Trophoblast cell (in vitro differentiated cells and primary cell): Measurements from ENCODE around the gene NDFIP1.

Source experiments
- DNase-seq, 2 donors: peaks; one replicate each; pipeline ENCODE4 v3.0.0-alpha.2; 2016
- H2AFZ ChIP-seq: 2 replicates; pipeline ENCODE4 v1.6.1; 2013; ENCODE audit warnings: low read length, moderate library complexity, mild to moderate bottlenecking; ENCODE audit not compliant: insufficient read depth, poor library complexity
- H2AK5ac ChIP-seq: 2 replicates; pipeline ENCODE4 v1.6.1; 2013; ENCODE audit warnings: mild to moderate bottlenecking, low read length
- H2BK120ac ChIP-seq: 2 replicates; pipeline ENCODE4 v1.6.1; 2013; ENCODE audit warnings: low read length, mild to moderate bottlenecking, moderate library complexity; ENCODE audit not compliant: insufficient read depth, poor library complexity
- H2BK12ac ChIP-seq: 2 replicates; pipeline ENCODE4 v1.6.1; 2013; ENCODE audit warnings: mild to moderate bottlenecking, low read length, moderate library complexity
- H2BK5ac ChIP-seq: 2 replicates; pipeline ENCODE4 v1.6.1; 2013; ENCODE audit warnings: low read length, low read depth, moderate library complexity, mild to moderate bottlenecking; ENCODE audit not compliant: poor library complexity
- H3K14ac ChIP-seq: 2 replicates; pipeline ENCODE4 v1.6.1; 2013; ENCODE audit warnings: mild to moderate bottlenecking, low read length
- H3K18ac ChIP-seq: 2 replicates; pipeline ENCODE4 v1.6.1; 2013; ENCODE audit warnings: mild to moderate bottlenecking, low read length
- H3K23ac ChIP-seq: 2 replicates; pipeline ENCODE4 v1.6.1; 2013; ENCODE audit warnings: low read length
- H3K27ac ChIP-seq: 2 replicates; pipeline ENCODE4 v1.5.1; 2013; ENCODE audit warnings: low read depth, mild to moderate bottlenecking, inconsistent platforms, low read length, moderate library complexity
- H3K27me3 ChIP-seq: 2 replicates; pipeline ENCODE4 v1.6.1; 2013; ENCODE audit warnings: inconsistent platforms, mild to moderate bottlenecking, low read length, moderate library complexity; ENCODE audit not compliant: insufficient read depth
- H3K36me3 ChIP-seq, 2 experiments: 1 replicate in 1 of 2; 2 replicates in 1 of 2; pipeline ENCODE4 v1.6.1; 2013; ENCODE audit warnings: low read length in 2 of 2, mild to moderate bottlenecking in 2 of 2, moderate library complexity in 1 of 2; ENCODE audit not compliant: insufficient read depth in 2 of 2, control insufficient read depth in 1 of 2
- H3K4ac ChIP-seq: 2 replicates; pipeline ENCODE4 v1.6.1; 2013; ENCODE audit warnings: low read depth, mild to moderate bottlenecking, low read length, moderate library complexity
- H3K4me1 ChIP-seq, 2 experiments: 1 replicate in 1 of 2; 2 replicates in 1 of 2; pipeline ENCODE4 v1.6.1; 2013; ENCODE audit warnings: low read length in 2 of 2, mild to moderate bottlenecking in 2 of 2, moderate library complexity in 1 of 2; ENCODE audit not compliant: insufficient read depth in 2 of 2, control insufficient read depth in 1 of 2
- H3K4me2 ChIP-seq: 2 replicates; pipeline ENCODE4 v1.6.1; 2013; ENCODE audit warnings: inconsistent platforms, mild to moderate bottlenecking, low read length, moderate library complexity
- H3K4me3 ChIP-seq: 2 replicates; pipeline ENCODE4 v1.5.1; 2013; ENCODE audit warnings: mild to moderate bottlenecking, low read depth, low read length, inconsistent platforms
- H3K79me1 ChIP-seq: one replicate; pipeline ENCODE4 v1.6.1; 2013; ENCODE audit warnings: low read length
- H3K79me2 ChIP-seq: 2 replicates; pipeline ENCODE4 v1.6.1; 2013; ENCODE audit warnings: low read length, mild to moderate bottlenecking; ENCODE audit not compliant: control insufficient read depth, insufficient read depth, poor library complexity
- H3K9ac ChIP-seq: 2 replicates; pipeline ENCODE4 v1.6.1; 2013; ENCODE audit warnings: mild to moderate bottlenecking, low read length
- H3K9me3 ChIP-seq: 2 replicates; pipeline ENCODE4 v1.6.1; 2013; ENCODE audit warnings: low read depth, mild to moderate bottlenecking, control low read depth, inconsistent platforms, low read length; ENCODE audit not compliant: insufficient read depth
- H4K12ac ChIP-seq: 2 replicates; pipeline ENCODE4 v1.6.1; 2013; ENCODE audit warnings: low read depth, mild to moderate bottlenecking, low read length, moderate library complexity
- H4K8ac ChIP-seq: 2 replicates; pipeline ENCODE4 v1.6.1; 2013; ENCODE audit warnings: low read depth, mild to moderate bottlenecking, low read length, moderate library complexity
- H4K91ac ChIP-seq: one replicate; pipeline ENCODE4 v1.6.1; 2013; ENCODE audit warnings: low read depth, mild to moderate bottlenecking, low read length, moderate library complexity
- WGBS: extraction: QIAGEN DNeasy Blood & Tissue Kit; methylation state at CpG from one replicate; pipeline ENCODE4 v1.1.7; 2013; ENCODE audit warnings: missing lambda C conversion rate; ENCODE audit not compliant: insufficient read length, insufficient coverage; ENCODE audit errors: extremely low coverage; 5-methylcytosine and 5-hydroxymethylcytosine counted together

NDFIP1 gene

DNA sequence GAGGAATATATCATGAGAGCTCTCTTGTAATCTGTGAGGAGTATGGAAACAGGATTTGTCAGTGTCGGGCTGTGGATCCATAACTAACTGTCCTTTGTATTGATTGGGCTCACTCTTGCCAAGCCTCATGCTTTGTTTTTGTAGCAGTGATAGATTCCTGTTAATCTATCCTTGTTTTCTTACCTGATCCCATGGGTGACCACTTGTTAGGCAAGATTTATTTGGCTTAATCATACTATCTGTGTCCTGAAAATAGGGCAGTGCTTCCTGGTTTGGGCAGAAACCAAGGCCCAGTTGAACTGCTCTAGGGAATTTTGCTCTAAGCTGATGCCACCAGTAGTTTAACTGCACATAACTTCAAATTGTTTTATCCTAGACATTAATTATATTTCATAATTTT lies 6.1 kb downstream of the NDFIP1 start:
- no peak overlapping the region for H2BK5ac ChIP-seq
- no peak overlapping the region for H3K18ac ChIP-seq
- H3K4me1 ChIP-seq: peaks cover 0 to 2% of the 10 kb centered on the region in 2 experiments
- H3K14ac ChIP-seq: no peak overlapping the region
- H3K23ac ChIP-seq: no peak overlapping the region
- H3K4me3 ChIP-seq: no peak overlapping the region
- H4K91ac ChIP-seq: no peak overlapping the region
- no peak for DNase-seq
- H3K4me2 ChIP-seq: no peak overlapping the region
- no peaks in the 10 kb centered on the region for H3K9me3 ChIP-seq
- no peak overlapping the region for H3K4ac ChIP-seq
- no peak overlapping the region for H3K27ac ChIP-seq
- H3K79me2 ChIP-seq: no peaks in the 10 kb centered on the region
- no peaks in the 10 kb centered on the region for H3K79me1 ChIP-seq
- no peak overlapping the region for H2BK120ac ChIP-seq
- no peak overlapping the region for H4K8ac ChIP-seq
- H2AFZ ChIP-seq: no peak overlapping the region
- no peaks in the 10 kb centered on the region for H3K36me3 ChIP-seq
- no peak overlapping the region for H2AK5ac ChIP-seq
- no peaks in the 10 kb centered on the region for H3K27me3 ChIP-seq
- H3K9ac ChIP-seq: no peak overlapping the region
- H2BK12ac ChIP-seq: no peak overlapping the region
- WGBS: no CpG with 5 or more reads among the region's 1 CpG
- no peak overlapping the region for H4K12ac ChIP-seq

DNA sequence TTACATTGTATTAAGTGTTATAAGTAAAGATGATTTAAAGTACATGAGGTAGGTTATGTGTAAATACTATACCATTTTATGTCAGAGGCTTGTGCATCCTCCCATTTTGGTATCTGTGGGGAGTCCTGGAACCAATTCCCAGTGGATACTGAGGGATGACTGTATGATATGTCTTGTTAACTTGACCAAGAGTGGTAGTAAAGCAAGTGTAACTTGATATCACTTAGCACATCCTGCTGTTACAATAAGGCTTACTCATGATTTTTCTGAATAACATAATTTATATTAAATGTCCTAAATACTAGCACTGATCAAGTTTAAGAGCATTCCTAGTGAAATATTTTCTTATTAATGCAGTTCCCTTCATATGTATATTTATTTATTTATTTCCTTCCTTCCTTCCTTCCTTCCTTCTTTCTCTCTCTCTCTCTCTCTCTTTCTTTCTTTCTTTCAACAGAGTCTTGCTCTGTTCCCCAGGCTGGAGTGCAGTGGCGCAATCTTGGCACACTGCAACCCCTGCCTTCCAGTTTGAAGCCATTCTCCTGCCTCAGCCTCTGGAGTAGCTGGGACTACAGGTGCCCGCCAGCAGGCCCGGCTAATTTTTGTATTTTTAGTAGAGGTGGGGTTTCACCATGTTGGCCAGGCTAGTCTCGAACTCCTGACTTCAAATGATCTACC lies 7.5 kb downstream of the NDFIP1 start:
- Histone ChIP-seq H4K91ac (no peak overlapping the region), H2BK120ac (no peak overlapping the region), H2AFZ (no peak overlapping the region), H3K18ac (no peak overlapping the region), H3K36me3 (no peaks in the 10 kb centered on the region), H3K79me1 (no peaks in the 10 kb centered on the region), H3K79me2 (no peaks in the 10 kb centered on the region), H3K9ac (no peak overlapping the region), H3K14ac (no peak overlapping the region), H3K4me1 (no peaks in the 10 kb centered on the region), H3K9me3 (no peaks in the 10 kb centered on the region), H3K23ac (no peak overlapping the region), H4K8ac (no peak overlapping the region), H2AK5ac (no peak overlapping the region), H2BK12ac (no peak overlapping the region), H3K27me3 (no peaks in the 10 kb centered on the region), H4K12ac (no peak overlapping the region), H2BK5ac (no peak overlapping the region), H3K27ac (no peak overlapping the region), H3K4me2 (no peak overlapping the region), H3K4me3 (no peak overlapping the region), H3K4ac (no peak overlapping the region)
- DNase-seq: no peak
- no CpG with 5 or more reads among the region's 4 CpGs for WGBS

DNA sequence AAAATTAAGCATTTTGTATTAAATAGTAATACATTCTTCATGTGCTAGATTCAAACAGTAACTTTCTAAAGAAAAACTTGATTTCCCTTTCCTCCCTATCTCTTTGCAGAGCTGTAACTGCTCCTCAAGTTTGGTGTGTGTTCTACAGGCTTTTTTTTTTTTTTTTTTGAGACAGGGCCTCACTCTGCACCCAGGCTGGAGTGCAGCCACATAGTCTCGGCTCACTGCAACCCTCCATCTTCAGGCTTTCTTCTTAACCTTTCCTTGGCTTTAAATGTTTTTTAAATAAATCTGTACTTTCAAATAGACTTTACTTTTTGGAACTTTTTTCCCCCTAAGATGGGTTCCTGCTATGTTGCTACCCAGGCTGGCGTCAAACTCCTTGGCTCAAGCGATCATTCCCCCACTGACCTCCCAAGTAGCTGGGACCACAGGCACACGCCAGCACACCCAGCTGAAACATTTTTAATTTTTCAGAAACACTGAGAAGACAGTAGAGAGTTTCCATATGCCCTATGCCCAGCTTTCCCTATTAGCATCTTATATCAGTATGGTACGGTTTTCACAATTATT lies 9.1 kb downstream of the NDFIP1 start:
- Histone ChIP-seq H3K4me3 (no peak overlapping the region), H3K9me3 (no peaks in the 10 kb centered on the region), H3K79me2 (no peaks in the 10 kb centered on the region), H3K9ac (no peak overlapping the region), H3K18ac (no peak overlapping the region), H3K27me3 (no peaks in the 10 kb centered on the region), H3K79me1 (no peaks in the 10 kb centered on the region), H3K23ac (no peak overlapping the region), H2AFZ (no peak overlapping the region), H4K91ac (no peak overlapping the region), H4K12ac (no peak overlapping the region), H3K14ac (no peak overlapping the region), H2BK5ac (no peak overlapping the region), H3K4ac (no peak overlapping the region), H2BK12ac (no peak overlapping the region), H3K27ac (no peak overlapping the region), H3K4me2 (no peak overlapping the region), H2AK5ac (no peak overlapping the region), H3K36me3 (no peaks in the 10 kb centered on the region), H3K4me1 (no peaks in the 10 kb centered on the region), H2BK120ac (no peak overlapping the region), H4K8ac (no peak overlapping the region)
- whole genome bisulfite sequencing: no CpG with 5 or more reads among the region's 5 CpGs
- DNase-seq: no peak

DNA sequence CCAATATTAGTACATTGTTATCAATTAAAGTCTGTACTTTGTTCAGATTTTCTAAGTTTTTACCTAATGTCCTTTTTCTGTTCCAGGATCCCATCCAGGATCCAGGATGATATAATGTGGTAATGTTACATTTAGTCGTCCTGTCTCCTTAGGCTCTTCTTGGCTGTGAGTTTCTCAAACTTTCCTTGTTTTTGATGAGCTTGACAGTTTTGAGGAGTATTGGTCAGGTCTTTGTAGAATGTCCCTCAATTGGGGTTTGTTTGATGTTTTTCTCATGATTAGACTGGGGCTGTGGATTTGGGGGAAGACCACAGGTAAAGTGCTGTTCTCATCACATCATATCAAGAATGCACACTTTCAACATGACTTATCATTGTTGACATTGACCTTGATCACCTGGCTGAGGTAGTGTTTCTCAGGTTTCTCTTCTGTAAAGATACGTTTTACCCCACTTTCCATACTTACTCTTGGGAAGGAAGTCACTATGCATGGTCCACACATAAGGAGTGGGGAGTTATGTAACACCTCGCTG lies 9.6 kb downstream of the NDFIP1 start:
- no peak overlapping the region for H2BK12ac ChIP-seq
- H3K79me1 ChIP-seq: no peaks in the 10 kb centered on the region
- H4K8ac ChIP-seq: no peak overlapping the region
- no peak overlapping the region for H3K14ac ChIP-seq
- H3K79me2 ChIP-seq: no peaks in the 10 kb centered on the region
- no peak overlapping the region for H2BK5ac ChIP-seq
- no peak overlapping the region for H3K27ac ChIP-seq
- H3K18ac ChIP-seq: no peak overlapping the region
- no peak overlapping the region for H3K9ac ChIP-seq
- H3K4me1 ChIP-seq: no peaks in the 10 kb centered on the region
- H3K36me3 ChIP-seq: no peaks in the 10 kb centered on the region
- no peak overlapping the region for H3K23ac ChIP-seq
- WGBS: no CpG with 5 or more reads among the region's 3 CpGs
- H3K4ac ChIP-seq: no peak overlapping the region
- DNase-seq: no peak
- no peaks in the 10 kb centered on the region for H3K27me3 ChIP-seq
- H4K91ac ChIP-seq: no peak overlapping the region
- H2AFZ ChIP-seq: no peak overlapping the region
- H2BK120ac ChIP-seq: no peak overlapping the region
- no peak overlapping the region for H4K12ac ChIP-seq
- no peaks in the 10 kb centered on the region for H3K9me3 ChIP-seq
- no peak overlapping the region for H2AK5ac ChIP-seq
- no peak overlapping the region for H3K4me3 ChIP-seq
- no peak overlapping the region for H3K4me2 ChIP-seq
